NCI-H446 treated with DMSO at 0.1 percent for 48 hours (cell line): ENCODE results near the gene RASSF4.

Experiments
- DNase-seq: peaks from one replicate; lab custom pipeline; 2025; lab: John Stamatoyannopoulos, UW

RASSF4 gene

GRCh38 chr10:44990302-44990655 lies 30.7 kb downstream of the RASSF4 start:
- DNase-seq, result no peak

GRCh38 chr10:44990965-44991364 lies 31.4 kb downstream of the RASSF4 start:
- no peak for DNase-seq

DNA sequence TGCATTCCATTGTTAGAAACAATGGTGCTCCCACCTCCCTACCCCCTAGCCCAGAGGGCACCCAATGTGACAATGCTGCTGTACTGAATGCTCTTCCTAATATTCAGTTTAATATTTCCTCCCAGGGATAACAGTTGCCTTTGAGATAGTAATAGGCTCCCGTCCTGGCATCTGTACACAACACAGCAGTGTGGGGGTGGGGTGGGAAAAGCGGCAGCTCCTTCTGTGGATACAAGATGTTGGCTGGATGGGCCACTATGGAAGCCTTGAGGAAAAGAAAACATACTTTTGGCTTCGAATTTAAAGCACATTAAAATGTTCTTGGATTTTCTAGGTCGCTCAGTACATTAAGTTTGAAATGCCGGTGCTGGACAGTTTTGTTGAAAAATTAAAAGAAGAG lies 32.0 kb downstream of the RASSF4 start:
- DNase-seq, result no peak

DNA sequence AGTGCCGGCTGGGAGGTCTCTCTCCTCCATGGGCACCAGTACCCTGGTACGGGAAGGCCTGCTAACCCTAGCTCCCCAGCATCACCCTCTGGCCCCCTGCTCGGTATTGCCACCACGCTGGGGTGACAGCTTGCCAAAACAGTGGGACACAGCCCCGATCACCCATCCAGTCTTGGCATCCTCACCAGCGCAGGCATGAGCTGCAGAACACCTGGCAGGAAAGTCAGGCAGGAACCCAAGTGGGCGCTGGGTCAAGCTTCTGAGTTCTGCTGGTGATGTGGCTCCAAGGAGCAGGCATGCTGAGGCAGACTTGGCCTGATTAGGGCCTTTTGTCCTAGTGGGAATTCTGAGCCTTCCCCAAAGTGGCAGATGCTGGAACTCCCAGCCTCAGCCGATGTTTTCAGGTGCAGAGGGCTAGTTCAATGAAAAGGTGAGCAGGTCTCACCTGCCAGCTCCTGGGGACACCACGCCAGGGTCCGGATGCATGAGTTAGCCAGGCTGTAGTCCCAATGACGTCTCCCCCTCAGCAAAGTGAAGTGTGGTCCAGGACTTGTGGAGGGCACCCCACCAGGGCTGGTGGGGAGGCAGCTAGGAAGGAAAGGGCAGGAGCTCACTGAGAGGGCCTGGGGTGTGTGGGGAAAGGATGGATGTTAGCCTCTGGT lies 32.6 kb downstream of the RASSF4 start:
- DNase-seq, result no peak

DNA sequence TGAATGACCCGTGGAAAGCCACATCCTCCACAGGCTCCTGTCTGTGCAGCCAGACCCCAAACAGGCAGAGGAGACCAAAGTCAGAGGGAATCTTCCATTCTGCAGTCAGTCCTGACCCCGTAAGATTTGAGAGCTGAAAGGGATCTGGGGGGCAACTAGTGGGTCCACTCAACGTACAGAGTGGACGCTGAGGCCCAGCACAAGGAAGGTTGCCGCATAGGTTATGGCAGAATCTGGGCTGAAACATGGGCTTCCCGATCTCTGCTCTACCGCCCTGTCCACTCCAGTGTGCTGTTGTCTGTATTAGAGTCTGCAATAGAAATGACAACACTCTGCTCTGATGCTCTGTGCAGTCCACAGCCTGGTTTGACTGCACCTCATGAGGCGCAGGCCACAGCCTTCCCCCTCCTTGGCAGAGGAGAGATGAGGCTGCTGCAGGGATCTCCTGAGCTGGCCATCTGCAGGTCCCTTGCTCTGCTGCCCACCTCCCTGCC lies 33.2 kb downstream of the RASSF4 start:
- no peak for DNase-seq

DNA sequence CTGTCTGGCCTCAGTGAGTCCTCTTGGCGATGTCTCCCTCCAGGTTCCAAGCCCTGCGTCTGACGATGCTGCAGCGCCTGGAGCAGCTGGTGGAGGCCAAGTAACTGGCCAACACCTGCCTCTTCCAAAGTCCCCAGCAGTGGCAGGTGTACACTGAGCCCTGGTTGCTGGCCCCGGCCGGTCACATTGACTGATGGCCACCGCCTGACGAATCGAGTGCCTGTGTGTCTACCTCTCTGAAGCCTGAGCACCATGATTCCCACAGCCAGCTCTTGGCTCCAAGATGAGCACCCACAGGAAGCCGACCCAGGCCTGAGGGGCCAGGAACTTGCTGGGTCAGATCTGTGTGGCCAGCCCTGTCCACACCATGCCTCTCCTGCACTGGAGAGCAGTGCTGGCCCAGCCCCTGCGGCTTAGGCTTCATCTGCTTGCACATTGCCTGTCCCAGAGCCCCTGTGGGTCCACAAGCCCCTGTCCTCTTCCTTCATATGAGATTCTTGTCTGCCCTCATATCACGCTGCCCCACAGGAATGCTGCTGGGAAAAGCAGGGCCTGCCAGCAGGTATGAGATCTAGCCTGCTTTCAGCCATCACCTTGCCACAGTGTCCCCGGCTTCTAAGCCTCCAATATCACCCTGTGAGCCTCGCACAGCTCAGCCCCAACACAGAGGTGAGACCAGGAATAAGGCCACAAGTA lies 33.8 kb downstream of the RASSF4 start:
- DNase-seq, result no peak

- DNase-seq, result no peak
Observed at GRCh38 chr10:44993922-44994751, 34.5 kb downstream of the RASSF4 start.

- no peak for DNase-seq
Observed at GRCh38 chr10:44994752-44995530, 35.3 kb downstream of the RASSF4 start.

GRCh38 chr10:44995581-44995913 lies 35.9 kb downstream of the RASSF4 start:
- DNase-seq, result no peak

GRCh38 chr10:44995914-44996669 lies 36.5 kb downstream of the RASSF4 start:
- DNase-seq, result no peak

DNA sequence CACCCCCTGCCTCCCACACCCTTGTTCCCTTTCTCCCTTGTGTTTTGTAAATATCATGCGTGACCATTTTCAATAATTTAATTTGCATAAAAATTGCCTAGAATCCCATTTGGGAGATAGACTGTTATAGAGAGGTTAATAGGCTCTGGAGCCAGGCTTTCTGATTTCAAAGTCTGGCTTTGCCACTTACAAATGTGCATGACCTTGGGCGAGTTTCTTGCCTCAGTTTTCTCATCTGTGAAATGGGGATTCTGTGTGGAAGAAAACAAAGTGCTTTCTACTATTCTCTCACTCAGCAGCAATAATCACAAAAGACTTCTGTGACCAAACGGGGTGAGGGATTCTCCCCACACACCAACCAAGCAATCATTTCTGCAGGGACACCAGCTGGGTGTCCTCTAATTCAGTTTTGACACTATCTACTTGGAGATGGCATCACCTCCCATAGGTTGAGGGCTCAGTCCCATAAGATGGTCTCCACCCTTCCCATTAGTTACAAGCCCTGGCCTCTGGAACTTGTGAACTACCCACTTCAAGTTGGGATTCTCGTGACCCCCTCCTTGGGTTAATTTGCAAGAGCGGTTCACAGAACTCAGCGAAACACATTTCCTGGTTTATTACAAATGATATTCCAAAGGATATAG lies 37.6 kb downstream of the RASSF4 start:
- DNase-seq, result no peak

- no peak for DNase-seq
Observed at GRCh38 chr10:44998146-44998631, 38.6 kb downstream of the RASSF4 start.

DNA sequence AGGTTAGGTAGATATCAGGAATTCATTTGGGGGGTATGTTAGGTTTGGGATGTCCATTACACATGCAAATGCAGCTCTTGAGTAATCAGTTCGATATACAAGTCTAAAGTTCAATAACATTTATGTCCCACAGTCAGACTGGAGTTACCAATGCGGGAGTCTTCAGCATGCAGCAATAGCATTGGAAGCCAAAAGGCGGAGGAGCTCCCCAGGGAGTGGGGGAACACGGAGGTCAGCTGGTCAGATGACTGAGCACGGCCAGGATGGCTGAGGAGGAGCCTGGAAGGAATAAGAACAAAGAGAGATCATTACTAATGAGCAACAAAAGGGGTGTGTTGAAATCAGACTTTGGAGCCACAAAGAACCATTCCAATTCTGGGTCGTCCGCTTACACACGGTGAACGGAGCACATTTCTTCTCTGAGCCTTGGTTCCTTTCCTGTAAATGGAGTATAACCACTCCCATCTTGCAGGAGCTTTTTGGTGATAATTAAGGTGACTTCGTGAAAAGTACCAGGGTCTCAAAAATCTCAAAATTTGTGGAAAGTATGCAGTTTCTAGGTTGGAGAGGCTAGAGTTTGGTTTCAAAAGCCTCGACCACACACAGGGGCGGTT lies 40.6 kb downstream of the RASSF4 start:
- no peak for DNase-seq

GRCh38 chr10:45000752-45001380 lies 41.3 kb downstream of the RASSF4 start, which contains the start of gene ZNF22:
Gene ZNF22, plus strand, starts transcription at chr10:45000923. Its CDS starts 2,446 bp downstream, at chr10:45003369.
- peak; percentile 21 for DNase-seq

DNA sequence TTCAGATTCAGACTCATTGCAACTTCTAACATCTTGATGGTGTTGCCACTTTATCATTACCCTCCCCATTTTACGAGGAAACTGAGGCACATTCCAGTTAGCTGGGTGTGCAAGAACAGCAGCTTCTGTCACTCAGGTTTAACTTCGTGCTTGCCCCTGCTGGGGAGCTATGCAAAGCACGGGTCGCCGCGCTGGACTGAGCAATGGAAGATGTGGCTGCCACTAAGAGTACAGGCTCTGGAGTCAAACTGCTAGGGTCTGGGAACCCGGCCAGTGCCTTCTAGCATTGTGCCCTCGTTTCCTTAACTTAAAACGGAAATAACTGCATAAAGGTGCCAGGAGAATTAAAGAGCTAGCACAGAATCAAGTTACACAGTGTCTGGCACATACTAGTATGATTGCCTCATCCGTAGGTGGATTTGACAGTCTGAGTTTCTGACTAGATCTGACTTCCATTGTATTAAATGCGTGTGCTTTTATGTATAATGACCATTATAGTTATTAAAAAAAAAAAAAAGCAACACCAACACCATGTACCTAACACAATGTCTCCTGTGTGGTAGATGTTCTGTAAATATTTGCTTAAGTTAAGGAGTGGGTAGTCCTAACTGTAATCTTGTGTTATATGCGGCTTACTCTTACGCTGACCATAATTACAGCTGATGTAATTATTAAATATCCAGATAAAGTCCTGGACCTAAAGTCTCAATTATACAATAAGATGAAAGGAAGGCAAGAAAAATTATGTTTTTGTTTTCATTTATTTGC lies 42.0 kb downstream of the RASSF4 start:
- DNase-seq, result peak; percentile 22

DNA sequence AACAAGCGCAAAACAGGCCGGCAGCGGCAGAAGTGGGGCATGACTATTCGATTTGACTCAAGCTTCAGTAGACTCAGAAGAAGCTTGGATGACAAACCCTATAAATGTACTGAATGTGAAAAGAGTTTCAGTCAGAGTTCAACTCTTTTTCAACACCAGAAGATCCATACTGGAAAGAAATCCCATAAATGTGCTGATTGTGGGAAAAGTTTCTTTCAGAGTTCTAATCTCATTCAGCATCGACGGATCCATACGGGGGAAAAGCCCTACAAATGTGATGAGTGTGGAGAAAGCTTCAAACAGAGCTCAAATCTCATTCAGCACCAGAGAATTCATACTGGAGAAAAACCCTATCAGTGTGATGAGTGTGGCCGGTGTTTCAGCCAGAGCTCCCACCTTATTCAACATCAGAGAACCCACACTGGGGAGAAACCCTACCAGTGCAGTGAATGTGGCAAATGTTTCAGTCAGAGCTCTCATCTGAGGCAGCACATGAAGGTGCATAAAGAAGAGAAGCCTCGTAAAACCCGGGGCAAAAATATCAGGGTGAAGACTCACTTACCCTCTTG lies 43.9 kb downstream of the RASSF4 start:
- DNase-seq, result no peak

DNA sequence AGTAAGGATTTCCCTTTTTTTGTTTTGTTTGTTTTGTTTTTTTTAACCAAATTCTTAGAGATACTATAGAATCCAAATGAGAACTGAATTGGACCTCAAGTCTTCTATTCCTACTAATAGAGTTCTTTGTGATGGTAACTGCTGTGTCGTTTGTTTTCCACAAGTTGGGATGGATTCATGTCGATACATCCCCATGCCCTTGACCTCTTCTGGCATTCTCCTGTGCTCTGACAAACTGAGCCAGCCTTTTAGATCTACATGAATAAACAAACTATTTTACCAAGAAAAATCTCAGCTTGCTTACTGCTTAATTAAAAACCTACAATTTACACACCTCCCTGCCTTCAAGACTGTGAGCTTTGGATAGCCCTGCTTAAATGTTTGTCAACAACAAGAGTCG lies 45.1 kb downstream of the RASSF4 start:
- no peak for DNase-seq

GRCh38 chr10:45005284-45005683 lies 45.7 kb downstream of the RASSF4 start:
- no peak for DNase-seq
